NK-92 treated with Interleukin-12 subunit alpha and Interleukin-12 subunit beta, amount 100 ng/mL, for 24 hours (cell line): Measurements from ENCODE around the gene DCAF6.
"Not testable (repeated sequence)": the region's sequence is repeated elsewhere in the genome, so short reads cannot be mapped to it uniquely, and the experiment has no call there.

Experiments used
- DNase-seq: peaks from one replicate; lab custom pipeline; 2025; lab: John Stamatoyannopoulos, UW

DCAF6 gene

DNA sequence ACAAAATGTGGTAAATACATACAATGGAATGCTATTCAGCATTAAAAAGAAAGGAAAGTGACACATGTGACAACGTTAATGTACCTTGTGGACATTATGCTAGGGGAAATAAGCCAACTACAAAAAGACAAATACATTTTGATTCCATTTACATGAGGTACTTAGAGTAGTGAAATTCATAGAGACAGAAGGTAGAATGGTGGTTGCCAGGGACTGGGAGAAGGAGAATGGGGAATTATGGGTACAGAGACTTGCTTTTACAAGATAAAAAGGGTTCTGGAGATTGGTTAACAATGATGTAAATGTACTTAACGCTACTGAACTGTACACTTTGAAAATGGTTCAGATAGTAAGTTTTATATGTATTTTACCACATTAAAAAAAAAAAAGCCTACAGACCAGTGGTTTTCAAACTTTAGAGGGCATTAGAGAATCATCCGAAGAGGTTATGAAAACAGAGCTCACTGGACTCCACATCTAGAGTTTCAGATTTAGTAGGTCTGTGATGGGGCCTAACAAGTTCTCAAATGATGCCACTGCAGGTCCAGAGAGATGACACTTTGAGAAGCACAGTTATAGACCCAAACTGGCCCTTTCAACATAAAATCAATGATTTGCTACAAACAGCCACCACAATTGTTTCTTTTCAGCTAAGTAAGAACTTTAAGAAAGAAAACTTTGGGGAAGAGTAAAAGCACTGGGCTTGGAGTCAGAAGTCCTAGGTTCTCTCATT, 13.0 kb upstream of the DCAF6 start:
- no peak for DNase-seq

DNA sequence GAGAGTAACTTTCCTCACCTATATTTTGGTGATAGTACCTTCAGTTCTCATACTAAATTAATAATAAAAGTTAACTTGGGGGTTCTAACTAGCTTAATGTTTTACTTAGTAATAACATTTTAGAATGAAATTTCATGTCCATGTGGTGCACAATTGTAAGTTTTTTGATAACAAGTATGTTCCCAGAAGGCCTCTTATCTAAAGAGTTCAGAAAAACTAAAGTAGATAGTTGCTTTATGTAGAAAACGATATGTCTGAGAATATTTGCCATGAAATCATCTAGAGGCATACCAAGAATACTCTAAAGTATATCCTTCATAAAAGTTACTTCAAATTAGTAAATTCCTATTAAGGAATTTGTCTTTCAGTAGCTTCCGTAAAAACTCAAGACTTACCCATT, 12.4 kb upstream of the DCAF6 start:
- DNase-seq = no peak

DNA sequence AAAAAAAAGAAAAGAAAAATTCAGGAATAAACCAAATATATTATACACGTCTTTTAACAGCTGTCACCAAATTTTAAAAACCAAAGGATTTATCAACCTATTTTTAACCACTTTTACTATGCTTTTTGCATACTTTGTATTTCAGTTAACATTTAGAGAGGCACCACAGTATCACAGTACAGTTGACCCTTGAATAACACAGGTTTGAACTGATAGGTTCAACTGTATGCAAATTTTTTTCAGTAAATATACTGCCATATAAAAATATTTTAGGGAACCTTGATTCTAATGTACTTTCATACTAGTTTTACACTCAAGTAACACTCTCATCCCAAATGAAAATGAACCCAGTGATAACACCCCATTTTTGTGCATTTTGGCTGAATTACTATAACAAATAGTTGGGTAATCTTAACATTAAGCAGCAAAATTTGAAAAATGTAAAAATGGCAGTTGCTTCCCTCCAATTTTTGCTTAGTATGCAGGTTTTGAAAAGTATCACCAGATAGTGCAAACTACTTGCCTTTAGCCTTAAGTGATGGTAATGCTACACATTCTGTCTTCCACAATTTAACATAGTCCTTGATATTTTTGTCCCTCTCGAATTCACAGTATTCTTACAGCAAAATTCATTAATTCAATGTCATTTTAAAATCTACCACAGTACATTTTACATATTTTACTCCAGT, 11.8 kb upstream of the DCAF6 start:
- no peak for DNase-seq

DNA sequence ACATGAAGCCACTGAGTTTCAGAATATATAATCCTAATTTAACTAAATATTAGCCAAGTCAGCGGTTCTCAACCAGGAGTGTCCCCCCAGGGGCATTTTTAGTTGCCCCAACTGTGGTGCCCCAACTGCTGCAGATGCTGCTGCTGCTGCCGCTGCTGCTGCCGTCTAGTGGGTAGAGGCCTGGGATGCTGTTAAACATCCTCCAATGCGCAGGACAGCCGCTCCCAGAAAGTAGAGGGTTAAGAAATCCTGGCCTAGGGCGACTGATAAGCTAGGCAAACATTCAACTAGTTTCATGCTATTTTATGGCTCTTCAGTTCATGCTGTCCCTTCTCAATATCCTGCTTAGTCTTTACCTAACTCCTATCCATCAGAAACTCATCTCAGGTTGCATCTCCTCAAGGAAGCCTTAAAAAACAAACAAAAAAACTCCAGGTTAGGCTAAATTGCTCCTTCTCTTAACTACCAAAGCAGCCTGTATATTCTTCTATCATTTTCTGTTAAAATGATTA, 9.9 kb upstream of the DCAF6 start:
- DNase-seq = no peak

GRCh38 chr1:167927046-167927754, 9.3 kb upstream of the DCAF6 start:
- DNase-seq = no peak

- DNase-seq = no peak
Measured at GRCh38 chr1:167928457-167928852, 8.0 kb upstream of the DCAF6 start.

- not testable (repeated sequence) for DNase-seq
Measured at GRCh38 chr1:167928919-167929318, 7.6 kb upstream of the DCAF6 start.

DNA sequence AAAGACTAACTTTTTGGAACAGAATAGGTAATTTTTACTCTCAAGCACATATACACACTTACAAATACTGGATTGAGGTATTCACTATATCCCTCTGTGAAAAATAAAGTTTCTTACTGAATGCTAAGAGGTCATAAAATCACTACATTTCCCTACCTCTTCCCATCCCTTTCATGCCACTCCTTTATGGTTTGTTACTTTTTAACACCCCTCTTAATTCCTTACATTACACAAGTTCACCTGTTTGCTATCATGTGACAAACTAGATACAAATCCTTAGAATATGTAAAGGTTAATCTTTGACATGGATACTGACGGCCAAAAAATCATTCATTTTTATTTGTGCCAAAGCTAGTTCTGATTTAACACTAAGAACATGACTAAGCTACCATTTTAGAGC, 6.8 kb upstream of the DCAF6 start:
- no peak for DNase-seq

- DNase-seq = no peak
Measured at GRCh38 chr1:167933788-167934187, 2.7 kb upstream of the DCAF6 start.

- no peak for DNase-seq
Measured at GRCh38 chr1:167934426-167935215, 1.9 kb upstream of the DCAF6 start.

- no peak for DNase-seq
Measured at GRCh38 chr1:167935216-167936067, 1.0 kb upstream of the DCAF6 start.

GRCh38 chr1:167936930-167937708, 636 bp downstream of the DCAF6 start, which contains the start of gene MPC2:
Gene MPC2 (minus strand): TSS chr1:167937072. CDS start chr1:167935841, 1,231 bp downstream.
- peak; percentile 78 for DNase-seq

DNA sequence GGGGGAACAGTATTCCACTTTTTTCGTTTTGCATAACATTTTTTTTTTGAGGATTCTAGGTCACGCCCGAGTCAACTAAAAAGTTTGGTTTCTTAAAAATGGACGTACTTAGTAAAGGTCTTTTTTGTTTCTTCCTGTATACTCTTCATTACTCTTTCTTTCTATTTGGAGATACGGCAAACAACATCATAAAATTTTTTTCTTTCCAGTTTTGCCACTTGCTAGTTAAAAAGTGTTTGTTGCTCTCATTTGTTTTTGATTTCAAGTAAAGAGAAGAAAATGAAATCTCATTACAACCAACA, 1.2 kb downstream of the DCAF6 start:
- no peak for DNase-seq

DNA sequence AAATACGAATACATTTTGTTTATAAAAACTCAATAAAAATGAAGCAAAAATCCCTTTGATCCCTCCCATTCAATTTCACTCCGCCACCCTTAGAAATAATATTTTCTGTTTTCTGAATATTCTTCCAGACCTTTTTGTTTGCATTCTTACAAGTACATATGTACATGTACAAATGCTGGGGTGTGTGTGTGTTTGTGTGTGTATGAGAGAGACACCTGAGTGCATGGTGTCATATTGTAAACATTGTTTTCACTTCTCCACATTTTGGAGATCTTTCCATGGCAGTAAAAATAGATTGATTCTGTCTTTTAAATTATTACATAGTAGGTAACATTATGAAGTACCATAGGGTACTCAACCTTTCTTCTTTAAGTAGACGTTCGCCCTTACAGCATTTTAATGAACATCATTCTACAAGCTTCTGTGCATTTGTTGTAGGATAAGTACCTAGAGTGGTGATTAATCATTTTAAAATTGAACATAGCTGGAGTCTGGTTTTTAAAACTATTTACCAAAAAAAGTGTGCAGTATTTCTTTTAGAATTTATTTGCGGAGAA, 1.7 kb downstream of the DCAF6 start:
- DNase-seq = no peak

GRCh38 chr1:167940264-167940663, 3.8 kb downstream of the DCAF6 start:
- DNase-seq = no peak

GRCh38 chr1:167943541-167943940, 7.1 kb downstream of the DCAF6 start:
- DNase-seq = no peak

DNA sequence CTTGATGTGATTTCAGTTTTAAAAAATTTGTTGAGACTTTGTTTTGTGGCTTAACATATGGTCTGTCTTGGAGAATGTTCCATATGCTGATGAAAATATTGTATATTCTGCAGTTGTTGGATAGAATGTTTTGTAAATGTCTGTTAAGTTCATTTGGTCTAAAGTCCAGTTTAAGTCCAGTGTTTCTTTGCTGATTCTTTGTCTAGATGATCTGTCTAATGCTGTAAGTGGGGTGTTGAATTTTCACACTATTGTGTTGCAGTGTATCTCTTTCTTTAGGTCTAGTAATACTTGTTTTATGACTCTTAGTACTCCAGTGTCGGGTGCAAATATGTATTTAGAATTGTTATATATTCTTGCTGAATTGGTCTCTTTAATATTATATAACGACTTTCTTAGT, 11.2 kb downstream of the DCAF6 start:
- no peak for DNase-seq

- DNase-seq = no peak
Measured at GRCh38 chr1:167949785-167950184, 13.3 kb downstream of the DCAF6 start.

DNA sequence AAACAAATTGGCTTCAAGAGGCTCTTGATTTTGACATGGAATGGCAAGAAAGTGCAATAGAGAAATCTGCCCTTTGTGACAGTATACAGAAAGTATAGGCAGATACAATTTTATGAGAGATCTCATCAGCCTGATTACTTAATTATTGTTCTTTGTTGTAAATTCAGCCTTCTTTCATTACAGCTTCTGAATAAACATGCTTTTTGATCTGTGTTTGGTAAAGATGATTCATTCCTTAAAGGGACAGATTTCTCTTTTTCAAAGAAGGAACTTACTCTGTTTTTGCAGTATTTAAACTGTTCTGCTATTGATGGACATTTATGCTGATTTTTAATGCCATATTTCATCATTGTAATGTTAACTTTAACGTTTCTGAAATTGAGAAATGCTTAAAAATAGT, 14.1 kb downstream of the DCAF6 start:
- DNase-seq = no peak

DNA sequence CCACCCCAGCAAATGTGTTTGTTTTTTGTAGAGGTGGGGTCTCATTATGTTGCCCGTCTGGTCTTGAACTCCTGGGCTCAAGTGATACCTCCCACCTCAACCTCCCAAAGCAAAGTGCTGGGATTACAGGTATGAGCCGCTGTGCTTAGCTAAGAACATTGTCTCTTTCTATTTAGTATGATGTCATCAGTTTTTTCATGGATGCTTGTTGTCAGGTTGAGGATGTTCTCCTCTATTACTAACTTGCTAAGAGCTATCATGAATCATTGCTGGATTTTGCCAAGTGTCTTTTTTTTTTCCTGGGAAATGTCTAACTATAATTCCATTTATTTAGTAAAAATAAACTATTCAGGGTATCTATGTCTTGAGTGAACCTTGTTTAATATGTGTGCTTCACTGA, 19.4 kb downstream of the DCAF6 start:
- DNase-seq = no peak
